ENCODE measurements around the gene SIAH2.

GRCh38 chr3:150733373-150733935, 29.5 kb downstream of the SIAH2 start:
- TF ChIP-seq CTCF (conservative IDR thresholded peaks at IDR 0.05) (no peak), ZFX (IDR thresholded peaks at IDR 0.05) (no peak)
